ENCODE measurements around the gene ATCAY. TPM values are rescaled to one million over a fixed set of nuclear protein-coding genes. Genes with fewer than 3 reads are reported as not detected.
"Not testable (repeated sequence)": the region's sequence is repeated elsewhere in the genome, so short reads cannot be mapped to it uniquely, and the experiment has no call there.

The ATCAY gene
- total RNA-seq, 2 donors from 2014 or later = 3.9 to 8.3 TPM

GRCh38 chr19:3942790-3943409 lies 62.4 kb downstream of the ATCAY start:
- TF ChIP-seq POLR2A (IDR thresholded peaks at IDR 0.05) = no peak
- TF ChIP-seq CTCF (IDR thresholded peaks at IDR 0.05) = no peak
- TF ChIP-seq POLR2AphosphoS5 (IDR thresholded peaks at IDR 0.05) = no peak
- Histone ChIP-seq H3K36me3 (no peaks in the 10 kb centered on the region), H3K4me3 (no peak overlapping the region), H3K4me1 (replicated peaks) (no peaks in the 10 kb centered on the region), H3K27me3 (replicated peaks; ENCODE audit: insufficient read depth) (no peaks in the 10 kb centered on the region), H3K27ac (no peak overlapping the region), H3K9me3 (no peaks in the 10 kb centered on the region)
- DNase-seq (ENCODE audit: low spot score) = no peak
- WGBS = 73% methylated on average over 8 of the region's 8 CpGs
- intact Hi-C loops (cut with DNase I) = no loop called here

GRCh38 chr19:3944018-3944721 lies 63.7 kb downstream of the ATCAY start:
- no peaks in the 10 kb centered on the region for H3K9me3 ChIP-seq
- H3K27me3 ChIP-seq (replicated peaks; ENCODE audit: insufficient read depth) = no peaks in the 10 kb centered on the region
- DNase-seq (ENCODE audit: low spot score) = no peak
- intact Hi-C loops (cut with DNase I) = no loop called here
- H3K4me3 ChIP-seq = no peak overlapping the region
- no peaks in the 10 kb centered on the region for H3K4me1 ChIP-seq (replicated peaks)
- TF ChIP-seq POLR2AphosphoS5 (IDR thresholded peaks at IDR 0.05) (no peak), CTCF (IDR thresholded peaks at IDR 0.05) (no peak), POLR2A (IDR thresholded peaks at IDR 0.05) (no peak)
- H3K27ac ChIP-seq = no peak overlapping the region
- H3K36me3 ChIP-seq = no peaks in the 10 kb centered on the region
- 80% methylated on average over 11 of the region's 11 CpGs for WGBS

- Histone ChIP-seq H3K4me3 (no peak overlapping the region), H3K4me1 (replicated peaks) (no peaks in the 10 kb centered on the region), H3K27ac (no peak overlapping the region), H3K36me3 (no peaks in the 10 kb centered on the region), H3K9me3 (no peaks in the 10 kb centered on the region), H3K27me3 (replicated peaks; ENCODE audit: insufficient read depth) (no peaks in the 10 kb centered on the region)
- intact Hi-C loops (cut with DNase I) = no loop called here
- WGBS = 49% methylated on average over 2 of the region's 2 CpGs
- TF ChIP-seq POLR2AphosphoS5 (IDR thresholded peaks at IDR 0.05) (no peak), CTCF (IDR thresholded peaks at IDR 0.05) (no peak), POLR2A (IDR thresholded peaks at IDR 0.05) (no peak)
- no peak for DNase-seq (ENCODE audit: low spot score)
These were observed 65.4 kb downstream of the ATCAY start for GRCh38 chr19:3945838-3946237.

GRCh38 chr19:3947316-3947933 lies 66.9 kb downstream of the ATCAY start:
- H3K9me3 ChIP-seq; intact Hi-C loops (cut with DNase I); H3K36me3 ChIP-seq; H3K4me3 ChIP-seq; DNase-seq (ENCODE audit: low spot score); H3K27ac ChIP-seq; H3K27me3 ChIP-seq (replicated peaks; ENCODE audit: insufficient read depth); H3K4me1 ChIP-seq (replicated peaks): not testable (repeated sequence)
- 83% methylated on average over 15 of the region's 15 CpGs for WGBS

- no peak overlapping the region for H3K27ac ChIP-seq
- intact Hi-C loops (cut with DNase I) = no loop called here
These were observed 68.8 kb downstream of the ATCAY start for GRCh38 chr19:3949294-3949693.

More at GRCh38 chr19:3949294-3949693, 68.8 kb downstream of the ATCAY start:
- no peak for TF ChIP-seq POLR2A (IDR thresholded peaks at IDR 0.05)
- no peak for TF ChIP-seq CTCF (IDR thresholded peaks at IDR 0.05)
- TF ChIP-seq POLR2AphosphoS5 (IDR thresholded peaks at IDR 0.05) = no peak
- Histone ChIP-seq H3K4me1 (replicated peaks) (no peaks in the 10 kb centered on the region), H3K27me3 (replicated peaks; ENCODE audit: insufficient read depth) (no peaks in the 10 kb centered on the region), H3K4me3 (no peak overlapping the region), H3K9me3 (no peaks in the 10 kb centered on the region), H3K36me3 (no peaks in the 10 kb centered on the region)
- 63% methylated on average over 11 of the region's 11 CpGs for WGBS
- DNase-seq (ENCODE audit: low spot score) = no peak
